ENCODE data around the gene TGFB1I1.

Gene TGFB1I1

GRCh38 chr16:31428638-31429247 lies 43.2 kb upstream of the TGFB1I1 start:
- no peak overlapping the region for H3K4me3 ChIP-seq (ENCODE audit: low read depth, low read length)
- no peak for DNase-seq (ENCODE audit: low read depth)
- TF ChIP-seq MYC (IDR thresholded peaks at IDR 0.05; ENCODE audit: low read depth, low read length) (no peak), MAX (IDR thresholded peaks at IDR 0.05; ENCODE audit: low read depth, low read length) (no peak), POLR2A (IDR thresholded peaks at IDR 0.05; ENCODE audit: extremely low read depth, insufficient read length) (no peak), CTCF (IDR thresholded peaks at IDR 0.05; ENCODE audit: low read depth, low read length) (no peak)

- TF ChIP-seq CTCF (IDR thresholded peaks at IDR 0.05; ENCODE audit: low read depth, low read length) (no peak), MYC (IDR thresholded peaks at IDR 0.05; ENCODE audit: low read depth, low read length) (no peak), POLR2A (IDR thresholded peaks at IDR 0.05; ENCODE audit: extremely low read depth, insufficient read length) (no peak), MAX (IDR thresholded peaks at IDR 0.05; ENCODE audit: low read depth, low read length) (no peak)
- no peak for DNase-seq (ENCODE audit: low read depth)
- H3K4me3 ChIP-seq (ENCODE audit: low read depth, low read length), result no peak overlapping the region
Observed at GRCh38 chr16:31429314-31429713, 42.6 kb upstream of the TGFB1I1 start.

GRCh38 chr16:31429796-31430195 lies 42.2 kb upstream of the TGFB1I1 start:
- no peak overlapping the region for H3K4me3 ChIP-seq (ENCODE audit: low read depth, low read length)
- DNase-seq (ENCODE audit: low read depth), result no peak
- TF ChIP-seq POLR2A (IDR thresholded peaks at IDR 0.05; ENCODE audit: extremely low read depth, insufficient read length) (no peak), MAX (IDR thresholded peaks at IDR 0.05; ENCODE audit: low read depth, low read length) (no peak), MYC (IDR thresholded peaks at IDR 0.05; ENCODE audit: low read depth, low read length) (no peak), CTCF (IDR thresholded peaks at IDR 0.05; ENCODE audit: low read depth, low read length) (no peak)

GRCh38 chr16:31430380-31431052 lies 41.4 kb upstream of the TGFB1I1 start:
- no peak overlapping the region for H3K4me3 ChIP-seq (ENCODE audit: low read depth, low read length)
- TF ChIP-seq POLR2A (IDR thresholded peaks at IDR 0.05; ENCODE audit: extremely low read depth, insufficient read length), result no peak
- TF ChIP-seq MYC (IDR thresholded peaks at IDR 0.05; ENCODE audit: low read depth, low read length), result no peak
- no peak for TF ChIP-seq MAX (IDR thresholded peaks at IDR 0.05; ENCODE audit: low read depth, low read length)
- no peak for TF ChIP-seq CTCF (IDR thresholded peaks at IDR 0.05; ENCODE audit: low read depth, low read length)
- no peak for DNase-seq (ENCODE audit: low read depth)

GRCh38 chr16:31435341-31436220 lies 36.4 kb upstream of the TGFB1I1 start:
- TF ChIP-seq CTCF (IDR thresholded peaks at IDR 0.05; ENCODE audit: low read depth, low read length), result no peak
- no peak for TF ChIP-seq MYC (IDR thresholded peaks at IDR 0.05; ENCODE audit: low read depth, low read length)
- no peak for TF ChIP-seq MAX (IDR thresholded peaks at IDR 0.05; ENCODE audit: low read depth, low read length)
- no peak for TF ChIP-seq POLR2A (IDR thresholded peaks at IDR 0.05; ENCODE audit: extremely low read depth, insufficient read length)
- no peak for DNase-seq (ENCODE audit: low read depth)
- no peak overlapping the region for H3K4me3 ChIP-seq (ENCODE audit: low read depth, low read length)
